HG02763 (cell line): Measurements from ENCODE around the gene VPS39.

Source experiments
- ATAC-seq: cut with Tn5 transposase; IDR thresholded peaks from one replicate; pipeline ENCODE4 v1.9.1; 2021; ENCODE audit warnings: mild to moderate bottlenecking, moderate library complexity; ENCODE audit not compliant: unreplicated experiment

VPS39 gene

GRCh38 chr15:42160136-42160535 is 48.0 kb downstream of the VPS39 start:
- no peak for ATAC-seq

- ATAC-seq, result no peak
Observed at GRCh38 chr15:42159381-42160015, 48.6 kb downstream of the VPS39 start.

GRCh38 chr15:42158941-42159340 is 49.2 kb downstream of the VPS39 start:
- ATAC-seq, result no peak

GRCh38 chr15:42157981-42158765 is 49.9 kb downstream of the VPS39 start:
- no peak for ATAC-seq

GRCh38 chr15:42157381-42157780 is 50.7 kb downstream of the VPS39 start:
- ATAC-seq, result no peak

- ATAC-seq, result no peak
Observed at GRCh38 chr15:42156243-42156922, 51.7 kb downstream of the VPS39 start, which contains the start of gene PLA2G4F. TSS of gene PLA2G4F (minus strand) at chr15:42156636. CDS start at chr15:42156549, 87 bp downstream.

- ATAC-seq, result no peak
Observed at GRCh38 chr15:42155546-42156242, 52.4 kb downstream of the VPS39 start.

GRCh38 chr15:42154956-42155355 is 53.1 kb downstream of the VPS39 start:
- ATAC-seq, result no peak

- no peak for ATAC-seq
Observed at GRCh38 chr15:42154212-42154941, 53.7 kb downstream of the VPS39 start.

- ATAC-seq, result no peak
Observed at GRCh38 chr15:42153874-42154211, 54.3 kb downstream of the VPS39 start.

GRCh38 chr15:42152921-42153698 is 55.0 kb downstream of the VPS39 start:
- ATAC-seq, result no peak

GRCh38 chr15:42152196-42152920 is 55.7 kb downstream of the VPS39 start:
- no peak for ATAC-seq

GRCh38 chr15:42151736-42152135 is 56.4 kb downstream of the VPS39 start:
- ATAC-seq, result no peak

- no peak for ATAC-seq
Observed at GRCh38 chr15:42151141-42151561, 57.0 kb downstream of the VPS39 start.

GRCh38 chr15:42150219-42150970 is 57.7 kb downstream of the VPS39 start:
- ATAC-seq, result no peak

- ATAC-seq, result no peak
Observed at GRCh38 chr15:42149493-42150218, 58.4 kb downstream of the VPS39 start.

- no peak for ATAC-seq
Observed at GRCh38 chr15:42148808-42149492, 59.2 kb downstream of the VPS39 start.
